Ecto neural progenitor cell (in vitro differentiated cells): ENCODE results near the gene EIF1AY.
"Not testable (repeated sequence)": the region's sequence is repeated elsewhere in the genome, so short reads cannot be mapped to it uniquely, and the experiment has no call there.

ENCODE experiments used
- DNase-seq: peaks from one replicate; pipeline ENCODE4 v3.0.0-alpha.2; 2018; ENCODE audit warnings: low spot score

Gene EIF1AY

GRCh38 chrY:20575531-20576121 lies at the start of gene EIF1AY:
EIF1AY (plus strand) TSS chrY:20575776; CDS start chrY:20575872, 96 bp downstream.
- DNase-seq = no peak

GRCh38 chrY:20528435-20528834 lies 47.1 kb upstream of the EIF1AY start:
- no peak for DNase-seq

- DNase-seq = no peak
Measured at GRCh38 chrY:20538186-20538585, 37.4 kb upstream of the EIF1AY start.

GRCh38 chrY:20538933-20539332 lies 36.6 kb upstream of the EIF1AY start:
- no peak for DNase-seq

- no peak for DNase-seq
Measured at GRCh38 chrY:20544451-20544960, 31.1 kb upstream of the EIF1AY start.

GRCh38 chrY:20546071-20546470 lies 29.5 kb upstream of the EIF1AY start:
- no peak for DNase-seq

GRCh38 chrY:20549289-20549688 lies 26.3 kb upstream of the EIF1AY start:
- no peak for DNase-seq

- no peak for DNase-seq
Measured at GRCh38 chrY:20551840-20552239, 23.7 kb upstream of the EIF1AY start.

- not testable (repeated sequence) for DNase-seq
Measured at GRCh38 chrY:20552764-20553323, 22.7 kb upstream of the EIF1AY start.

- DNase-seq = no peak
Measured at GRCh38 chrY:20555820-20556219, 19.8 kb upstream of the EIF1AY start.

- DNase-seq = no peak
Measured at GRCh38 chrY:20558677-20559076, 16.9 kb upstream of the EIF1AY start.

- no peak for DNase-seq
Measured at GRCh38 chrY:20559873-20560512, 15.6 kb upstream of the EIF1AY start.

GRCh38 chrY:20571306-20571705 lies 4.3 kb upstream of the EIF1AY start:
- no peak for DNase-seq

GRCh38 chrY:20576506-20576905 lies 930 bp downstream of the EIF1AY start:
- DNase-seq = no peak

- DNase-seq = no peak
Measured at GRCh38 chrY:20578206-20578605, 2.6 kb downstream of the EIF1AY start.

- no peak for DNase-seq
Measured at GRCh38 chrY:20581687-20582086, 6.1 kb downstream of the EIF1AY start.

- no peak for DNase-seq
Measured at GRCh38 chrY:20586161-20586560, 10.6 kb downstream of the EIF1AY start.
